B cell (primary cell): ENCODE data around the gene RPP30. TPM values are rescaled to one million over a fixed set of nuclear protein-coding genes. Genes with fewer than 3 reads are reported as not detected.

Experiments used
- ATAC-seq: fragments of 200-7000 bp; cut with Tn5 transposase; one replicate; pipeline ENCODE4 v1.10.0; 2021; ENCODE audit warnings: low read depth, mild to moderate bottlenecking, moderate number of reproducible peaks, moderate library complexity
- CTCF ChIA-PET: fragments of 350-600 bp; sonication (Branson Sonifier 250); formaldehyde crosslinking; loops from one replicate; lab custom pipeline; 2021; ENCODE audit warnings: antibody characterized with exemption, inconsistent platforms; lab: Charles Lee
- POLR2A ChIA-PET: fragments of 350-600 bp; sonication (Branson Sonifier 250); formaldehyde crosslinking; loops from one replicate; lab custom pipeline; 2021; ENCODE audit warnings: antibody characterized with exemption; lab: Charles Lee
- DNase-seq: peaks from one replicate; pipeline ENCODE4 v3.0.0; 2013
- H2AFZ ChIP-seq: 2 replicates; pipeline ENCODE4 v1.6.1; 2012; ENCODE audit warnings: mild to moderate bottlenecking, low read depth, low read length; ENCODE audit not compliant: insufficient read depth, poor library complexity, severe bottlenecking
- H3K27ac ChIP-seq, 2 donors: 1 replicate in 1 of 2; 2 replicates in 1 of 2; pipeline ENCODE4 v1.5.1; 2012 to 2013; ENCODE audit warnings: low read length in 2 of 2, mild to moderate bottlenecking in 2 of 2, moderate library complexity in 1 of 2
- H3K27me3 ChIP-seq, 4 experiments: fragments of 200-600 bp in 1 of 4; sonication (generic) in 1 of 4; replicated peaks in 1 of 4; 1 replicate in 2 of 4; 2 replicates in 2 of 4; pipeline versions ENCODE4 v1.6.1 to v1.7.0; 2013 to 2016; ENCODE audit warnings: low read length in 3 of 4, mild to moderate bottlenecking in 2 of 4, mixed read lengths in 1 of 4, moderate library complexity in 1 of 4; ENCODE audit not compliant: insufficient read depth in 4 of 4, control insufficient read depth in 3 of 4; ENCODE audit errors: control extremely low read depth in 1 of 4
- H3K36me3 ChIP-seq, 2 experiments: replicated peaks in 1 of 2; 1 replicate in 1 of 2; 2 replicates in 1 of 2; pipeline versions ENCODE4 v1.6.1 to v1.7.1; 2013; ENCODE audit warnings: low read length in 1 of 2; ENCODE audit not compliant: insufficient read depth in 2 of 2, control insufficient read depth in 1 of 2; ENCODE audit errors: control extremely low read depth in 1 of 2, extremely low read depth in 1 of 2
- H3K4me1 ChIP-seq, 2 donors: fragments of 200-600 bp in 1 of 2; sonication (generic) in 1 of 2; 1 replicate in 1 of 2; 2 replicates in 1 of 2; pipeline versions ENCODE4 v1.5.1 to v1.6.1; 2013 to 2017; ENCODE audit warnings: low read length in 2 of 2; ENCODE audit not compliant: control insufficient read depth in 2 of 2, insufficient read depth in 2 of 2
- H3K4me2 ChIP-seq: replicated peaks from 2 replicates; pipeline ENCODE3; 2012; ENCODE audit warnings: mild to moderate bottlenecking, low read depth, low read length; ENCODE audit not compliant: poor library complexity, severe bottlenecking
- H3K4me3 ChIP-seq, 5 experiments: fragments of 200-600 bp in 1 of 5; sonication (generic) in 1 of 5; 1 replicate in 3 of 5; 2 replicates in 2 of 5; pipeline versions ENCODE4 v1.5.1 to v1.7.0; 2011 to 2016; ENCODE audit warnings: low read length in 4 of 5, mild to moderate bottlenecking in 4 of 5, low read depth in 2 of 5, control low read depth in 1 of 5, moderate library complexity in 1 of 5; ENCODE audit not compliant: insufficient read depth in 1 of 5; ENCODE audit errors: control extremely low read depth in 1 of 5, extremely low read depth in 1 of 5
- H3K79me2 ChIP-seq: fragments of 200-600 bp; sonication (generic); one replicate; pipeline ENCODE4 v1.6.0; 2016; ENCODE audit warnings: low read length; ENCODE audit not compliant: control insufficient read depth, insufficient read depth
- H3K9ac ChIP-seq: fragments of 200-600 bp; sonication (generic); 2 replicates; pipeline ENCODE4 v1.6.1; 2017; ENCODE audit warnings: mild to moderate bottlenecking, low read length, moderate library complexity
- H3K9me3 ChIP-seq, 3 donors: one replicate each; pipeline versions ENCODE4 v1.6.1 to v1.7.1; 2013; ENCODE audit warnings: low read length in 2 of 3; ENCODE audit not compliant: control insufficient read depth in 2 of 3, insufficient read depth in 1 of 3; ENCODE audit errors: control extremely low read depth in 1 of 3
- H4K20me1 ChIP-seq: 2 replicates; pipeline ENCODE4 v1.6.0; 2012; ENCODE audit warnings: mild to moderate bottlenecking, low read length; ENCODE audit not compliant: insufficient read depth, control insufficient read depth, poor library complexity, severe bottlenecking
- H3K27ac Mint-ChIP-seq: one replicate; pipeline ENCODE4 v1.8.0; 2021; ENCODE audit warnings: mixed read lengths
- H3K27me3 Mint-ChIP-seq: one replicate; pipeline ENCODE4 v1.8.0; 2021; ENCODE audit warnings: mixed read lengths
- H3K4me1 Mint-ChIP-seq: one replicate; pipeline ENCODE4 v1.8.0; 2021; ENCODE audit warnings: mixed read lengths
- H3K4me3 Mint-ChIP-seq: one replicate; pipeline ENCODE4 v1.8.0; 2021; ENCODE audit warnings: mixed read lengths
- H3K9me3 Mint-ChIP-seq: one replicate; pipeline ENCODE4 v1.8.0; 2022; ENCODE audit warnings: mixed read lengths; ENCODE audit not compliant: insufficient read depth
- EZH2 ChIP-seq: IDR thresholded peaks from 2 replicates; pipeline ENCODE4 v1.6.1; 2012; ENCODE audit warnings: borderline replicate concordance, low read depth, mild to moderate bottlenecking, moderate library complexity, low read length; ENCODE audit not compliant: insufficient read depth, poor library complexity, severe bottlenecking
- WGBS: methylation state at CpG from one replicate; pipeline ENCODE4 v1.1.5; 2013; ENCODE audit warnings: missing lambda C conversion rate; ENCODE audit not compliant: insufficient coverage; 5-methylcytosine and 5-hydroxymethylcytosine counted together
- intact Hi-C: fragments of 100-400 bp; cut with micrococcal nuclease; formaldehyde crosslinking; loops from one replicate; pipeline ENCODE4 v1.10.0; 2022
- polyA plus RNA-seq: library from polyadenylated mRNA; depleted of rRNA; stranded (reverse); fragments of >200 nt; gene quantifications from 2 replicates; pipeline ENCODE4 v1.2.3, GENCODE V29; 2012
- total RNA-seq, 2 donors: library from RNA; stranded (reverse); fragments of 120-200 nt in 1 of 2; gene quantifications; 1 replicate in 1 of 2; 2 replicates in 1 of 2; pipeline versions ENCODE4 v1.2.3 to v1.2.4, GENCODE V29; 2013 to 2022
- TF ChIP-seq, protein P1 (sequence below): fragments of 200-600 bp; IDR thresholded peaks from one replicate; pipeline ENCODE4 v1.8.0; 2022; ENCODE audit warnings: antibody characterized with exemption, mild to moderate bottlenecking

The RPP30 gene
- total and polyA plus RNA-seq, 2 donors (not counting 1 experiment from before 2014, with no cell fraction given): 28.2 to 41.7 TPM

DNA sequence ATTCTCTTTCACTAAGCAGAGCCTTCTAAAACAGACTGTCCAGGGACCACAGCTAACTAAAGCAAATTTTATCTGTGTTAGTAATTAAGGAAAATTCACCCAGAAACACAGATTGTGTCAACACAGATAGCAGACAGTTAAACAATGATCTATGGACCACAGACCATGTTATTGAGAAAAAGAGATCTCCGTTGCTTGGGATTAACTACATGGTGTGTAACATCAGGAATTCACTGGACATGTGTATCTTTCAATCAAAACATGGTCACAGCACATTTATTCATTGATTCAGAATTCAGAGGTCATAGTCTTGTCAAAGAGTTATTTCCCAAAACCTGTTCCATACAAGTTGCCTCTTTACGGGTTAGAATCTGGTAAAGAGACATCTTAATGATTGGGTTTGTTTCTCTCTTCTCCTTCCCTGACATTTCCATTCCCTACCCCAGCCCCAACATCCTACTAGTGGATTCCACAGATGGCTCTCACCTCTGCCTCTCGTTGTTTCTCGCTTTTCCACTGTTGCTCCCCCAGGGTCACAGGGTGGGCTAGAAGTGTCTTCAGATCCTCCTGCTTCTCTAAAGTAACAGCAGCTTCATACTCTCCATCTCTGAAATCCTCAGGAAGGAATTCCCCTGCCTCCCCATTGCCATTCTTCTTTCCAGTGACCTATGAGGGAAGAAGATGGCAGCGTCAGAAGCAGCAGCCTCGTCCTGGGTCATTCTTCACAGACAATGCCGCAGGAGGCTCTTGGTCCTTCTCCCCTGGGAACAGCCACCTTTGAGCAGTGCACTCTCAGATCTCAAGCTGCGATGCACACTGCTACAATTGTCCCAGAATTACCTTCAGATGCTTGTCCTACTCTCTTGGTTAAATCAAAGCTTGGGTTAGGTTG, 48.2 kb downstream of the RPP30 start:
- H3K36me3 ChIP-seq: no peaks in the 10 kb centered on the region
- ATAC-seq: no peak
- DNase-seq: no peak
- no peaks in the 10 kb centered on the region for H3K27me3 ChIP-seq
- Mint-ChIP-seq H3K9me3 (no peaks in the 10 kb centered on the region), H3K27me3 (no peaks in the 10 kb centered on the region), H3K4me1 (peaks cover 8% of the 10 kb centered on the region), H3K27ac (no peak overlapping the region), H3K4me3 (no peak overlapping the region)
- H4K20me1 ChIP-seq: no peaks in the 10 kb centered on the region
- 96% methylated on average over 2 of the region's 8 CpGs for WGBS
- no peak overlapping the region for H3K4me2 ChIP-seq
- H3K9ac ChIP-seq: no peak overlapping the region
- no peaks in the 10 kb centered on the region for H3K9me3 ChIP-seq
- no peak for TF ChIP-seq EZH2
- TF ChIP-seq, protein P1, sequence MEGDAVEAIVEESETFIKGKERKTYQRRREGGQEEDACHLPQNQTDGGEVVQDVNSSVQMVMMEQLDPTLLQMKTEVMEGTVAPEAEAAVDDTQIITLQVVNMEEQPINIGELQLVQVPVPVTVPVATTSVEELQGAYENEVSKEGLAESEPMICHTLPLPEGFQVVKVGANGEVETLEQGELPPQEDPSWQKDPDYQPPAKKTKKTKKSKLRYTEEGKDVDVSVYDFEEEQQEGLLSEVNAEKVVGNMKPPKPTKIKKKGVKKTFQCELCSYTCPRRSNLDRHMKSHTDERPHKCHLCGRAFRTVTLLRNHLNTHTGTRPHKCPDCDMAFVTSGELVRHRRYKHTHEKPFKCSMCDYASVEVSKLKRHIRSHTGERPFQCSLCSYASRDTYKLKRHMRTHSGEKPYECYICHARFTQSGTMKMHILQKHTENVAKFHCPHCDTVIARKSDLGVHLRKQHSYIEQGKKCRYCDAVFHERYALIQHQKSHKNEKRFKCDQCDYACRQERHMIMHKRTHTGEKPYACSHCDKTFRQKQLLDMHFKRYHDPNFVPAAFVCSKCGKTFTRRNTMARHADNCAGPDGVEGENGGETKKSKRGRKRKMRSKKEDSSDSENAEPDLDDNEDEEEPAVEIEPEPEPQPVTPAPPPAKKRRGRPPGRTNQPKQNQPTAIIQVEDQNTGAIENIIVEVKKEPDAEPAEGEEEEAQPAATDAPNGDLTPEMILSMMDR: no peak
- H3K27ac ChIP-seq: no peak overlapping the region
- POLR2A ChIA-PET: no interaction called here
- peaks cover 0 to 3% of the 10 kb centered on the region in 2 donors for H3K4me1 ChIP-seq
- H3K4me3 ChIP-seq: no peak overlapping the region
- no peak overlapping the region for H2AFZ ChIP-seq
- no peaks in the 10 kb centered on the region for H3K79me2 ChIP-seq
- intact Hi-C loops: loop anchor here (10.0 kb wide), 1 partner anchor 715 kb away; the partner anchor contains the start of gene PPP1R3C
- CTCF ChIA-PET: interaction anchor here (1.1 to 2.4 kb wide), 3 partner anchors 8 to 332 kb away, joined by 3 to 9 read pairs (median 5); no protein-coding TSS in a partner anchor
